Liver (tissue), 9 donors: ENCODE data around the gene CEP128. TPM values are rescaled to one million over a fixed set of nuclear protein-coding genes. Genes with fewer than 3 reads are reported as not detected.
"Not testable (repeated sequence)": the region's sequence is repeated elsewhere in the genome, so short reads cannot be mapped to it uniquely, and the experiment has no call there.

Source experiments
- DNase-seq: peaks from one replicate; pipeline ENCODE4 v3.0.0-alpha.2; 2017; ENCODE audit warnings: low spot score
- H3K27ac ChIP-seq, 2 donors: one replicate each; pipeline ENCODE4 v1.7.0; 2013; ENCODE audit warnings: inconsistent platforms in 2 of 2, low read length in 2 of 2, control low read depth in 1 of 2, low read depth in 1 of 2, mild to moderate bottlenecking in 1 of 2
- H3K27me3 ChIP-seq, 4 donors: one replicate each; pipeline versions ENCODE4 v1.6.1 to v1.7.0; 2013; ENCODE audit warnings: low read length in 3 of 4, inconsistent platforms in 1 of 4, mild to moderate bottlenecking in 1 of 4, moderate library complexity in 1 of 4; ENCODE audit not compliant: control insufficient read depth in 4 of 4, insufficient read depth in 4 of 4
- H3K36me3 ChIP-seq, 4 donors: one replicate each; pipeline versions ENCODE4 v1.6.1 to v1.7.0; 2013; ENCODE audit warnings: low read length in 3 of 4, mild to moderate bottlenecking in 3 of 4, low read depth in 1 of 4, moderate library complexity in 1 of 4; ENCODE audit not compliant: control insufficient read depth in 4 of 4, insufficient read depth in 3 of 4
- H3K4me1 ChIP-seq, 4 donors: one replicate each; pipeline versions ENCODE4 v1.6.1 to v1.7.0; 2013; ENCODE audit warnings: low read length in 3 of 4, mild to moderate bottlenecking in 3 of 4, moderate library complexity in 1 of 4; ENCODE audit not compliant: control insufficient read depth in 4 of 4, insufficient read depth in 4 of 4
- H3K4me3 ChIP-seq, 3 donors: one replicate each; pipeline versions ENCODE4 v1.6.1 to v1.7.0; 2013; ENCODE audit warnings: low read length in 3 of 3, control low read depth in 1 of 3, low read depth in 1 of 3, mild to moderate bottlenecking in 1 of 3
- H3K9ac ChIP-seq, 2 donors: one replicate each; pipeline ENCODE4 v1.7.0; 2013; ENCODE audit warnings: low read length in 2 of 2, mild to moderate bottlenecking in 2 of 2, moderate library complexity in 2 of 2, control low read depth in 1 of 2, low read depth in 1 of 2
- H3K9me3 ChIP-seq, 4 donors: one replicate each; pipeline versions ENCODE4 v1.6.1 to v1.7.0; 2013; ENCODE audit warnings: low read length in 3 of 4; ENCODE audit not compliant: control insufficient read depth in 4 of 4
- ATF3 ChIP-seq: IDR thresholded peaks from 2 replicates; pipeline ENCODE4 v1.6.1; 2016; ENCODE audit warnings: antibody characterized with exemption
- EGR1 ChIP-seq, 2 donors: IDR thresholded peaks; 2 replicates each; pipeline ENCODE4 v1.6.1; 2016 to 2018; ENCODE audit warnings: antibody characterized with exemption in 2 of 2, low read depth in 2 of 2
- FOXA1 ChIP-seq: IDR thresholded peaks from 2 replicates; pipeline ENCODE4 v1.6.1; 2016; ENCODE audit warnings: antibody characterized with exemption
- GABPA ChIP-seq, 2 donors: IDR thresholded peaks in 1 of 2; conservative IDR thresholded peaks in 1 of 2; 2 replicates each; pipeline ENCODE4 v1.6.1; 2016; ENCODE audit warnings: antibody characterized with exemption in 2 of 2, mild to moderate bottlenecking in 1 of 2, moderate library complexity in 1 of 2
- HNF4A ChIP-seq, 2 donors: conservative IDR thresholded peaks; 2 replicates each; pipeline ENCODE4 v1.6.1; 2016; ENCODE audit warnings: antibody characterized with exemption in 2 of 2, mild to moderate bottlenecking in 2 of 2
- HNF4G ChIP-seq: IDR thresholded peaks from 2 replicates; pipeline ENCODE4 v1.6.1; 2016; ENCODE audit warnings: antibody characterized with exemption
- JUND ChIP-seq, 2 donors: IDR thresholded peaks; 2 replicates each; pipeline ENCODE4 v1.6.1; 2016; ENCODE audit warnings: antibody characterized with exemption in 2 of 2
- MAX ChIP-seq: IDR thresholded peaks from 2 replicates; pipeline ENCODE4 v1.6.1; 2016; ENCODE audit warnings: antibody characterized with exemption
- NR2F2 ChIP-seq: IDR thresholded peaks from 2 replicates; pipeline ENCODE4 v1.6.1; 2016; ENCODE audit warnings: antibody characterized with exemption
- RAD21 ChIP-seq, 2 donors: IDR thresholded peaks; 2 replicates each; pipeline ENCODE4 v1.6.1; 2016; ENCODE audit warnings: antibody characterized with exemption in 2 of 2, mild to moderate bottlenecking in 2 of 2
- RXRA ChIP-seq, 2 donors: IDR thresholded peaks; 2 replicates each; pipeline ENCODE4 v1.6.1; 2017 to 2018; ENCODE audit warnings: antibody characterized with exemption in 2 of 2, mild to moderate bottlenecking in 1 of 2
- TAF1 ChIP-seq: conservative IDR thresholded peaks from 2 replicates; pipeline ENCODE4 v1.6.1; 2016; ENCODE audit warnings: antibody characterized with exemption, mild to moderate bottlenecking
- YY1 ChIP-seq: IDR thresholded peaks from 2 replicates; pipeline ENCODE4 v1.6.1; 2016; ENCODE audit warnings: antibody characterized with exemption, mild to moderate bottlenecking
- ZBTB33 ChIP-seq: IDR thresholded peaks from 2 replicates; pipeline ENCODE4 v1.6.1; 2016; ENCODE audit warnings: antibody characterized with exemption
- WGBS: extraction: QIAGEN DNeasy Blood & Tissue Kit; methylation state at CpG from one replicate; pipeline ENCODE4 v1.1.7; 2013; 5-methylcytosine and 5-hydroxymethylcytosine counted together
- polyA plus RNA-seq, 2 donors: library from polyadenylated mRNA; stranded (reverse) in 1 of 2; unstranded in 1 of 2; fragments of 200-250 nt in 1 of 2; fragments of >200 nt in 1 of 2; fragmentation: Nextera tagmentation in 1 of 2; extraction: Ambion mirVana in 1 of 2; gene quantifications; one replicate each; pipeline versions ENCODE4 v1.2.1 to v1.2.3, GENCODE V29; 2013 to 2015
- total RNA-seq, 2 donors: library from RNA; depleted of rRNA; stranded (reverse); fragments of >200 nt; gene quantifications; one replicate each; pipeline ENCODE4 v1.2.3, GENCODE V29; 2014
- TF ChIP-seq, protein P1 (sequence below): fragments of 150-350 bp; IDR thresholded peaks from 2 replicates; pipeline ENCODE4 v1.5.1; 2017; ENCODE audit warnings: improper control_type of control experiment, low read depth, low read length; ENCODE audit not compliant: missing input control
- donor health status: healthy.
- donor health status: healthy.
- donor health status: healthy.
- donor health status: healthy.
- donor health status: healthy.

Gene CEP128
- total and polyA plus RNA-seq, 4 donors = 0.27 to 3.8 (median 1.4) TPM

- TF ChIP-seq, protein P1, sequence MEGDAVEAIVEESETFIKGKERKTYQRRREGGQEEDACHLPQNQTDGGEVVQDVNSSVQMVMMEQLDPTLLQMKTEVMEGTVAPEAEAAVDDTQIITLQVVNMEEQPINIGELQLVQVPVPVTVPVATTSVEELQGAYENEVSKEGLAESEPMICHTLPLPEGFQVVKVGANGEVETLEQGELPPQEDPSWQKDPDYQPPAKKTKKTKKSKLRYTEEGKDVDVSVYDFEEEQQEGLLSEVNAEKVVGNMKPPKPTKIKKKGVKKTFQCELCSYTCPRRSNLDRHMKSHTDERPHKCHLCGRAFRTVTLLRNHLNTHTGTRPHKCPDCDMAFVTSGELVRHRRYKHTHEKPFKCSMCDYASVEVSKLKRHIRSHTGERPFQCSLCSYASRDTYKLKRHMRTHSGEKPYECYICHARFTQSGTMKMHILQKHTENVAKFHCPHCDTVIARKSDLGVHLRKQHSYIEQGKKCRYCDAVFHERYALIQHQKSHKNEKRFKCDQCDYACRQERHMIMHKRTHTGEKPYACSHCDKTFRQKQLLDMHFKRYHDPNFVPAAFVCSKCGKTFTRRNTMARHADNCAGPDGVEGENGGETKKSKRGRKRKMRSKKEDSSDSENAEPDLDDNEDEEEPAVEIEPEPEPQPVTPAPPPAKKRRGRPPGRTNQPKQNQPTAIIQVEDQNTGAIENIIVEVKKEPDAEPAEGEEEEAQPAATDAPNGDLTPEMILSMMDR = peak; percentile 80
- TF ChIP-seq YY1 (no peak), HNF4G (no peak), GABPA (IDR thresholded peaks at IDR 0.05 in 1 of 2, conservative IDR thresholded peaks at IDR 0.05 in 1 of 2) (no peak), NR2F2 (no peak), FOXA1 (no peak)
Observed at GRCh38 chr14:80954687-80955299, 13.3 kb upstream of the CEP128 start (continued).

GRCh38 chr14:80953211-80953610 lies 11.7 kb upstream of the CEP128 start:
- H3K4me3 ChIP-seq, H3K27me3 ChIP-seq, DNase-seq, H3K9me3 ChIP-seq, H3K9ac ChIP-seq, H3K27ac ChIP-seq, H3K36me3 ChIP-seq: not testable (repeated sequence)
- 82% methylated on average over 18 of the region's 18 CpGs for WGBS
- H3K4me1 ChIP-seq = peaks cover 0 to 15% (median 11%) of the 10 kb centered on the region in 4 donors

- H3K27me3 ChIP-seq = no peaks in the 10 kb centered on the region
Observed at GRCh38 chr14:80951491-80951890, 10.0 kb upstream of the CEP128 start.

More at GRCh38 chr14:80951491-80951890, 10.0 kb upstream of the CEP128 start:
- Histone ChIP-seq H3K4me1 (peaks cover 0 to 22% (median 15%) of the 10 kb centered on the region in 4 donors), H3K4me3 (no peak overlapping the region), H3K9me3 (no peaks in the 10 kb centered on the region), H3K36me3 (no peaks in the 10 kb centered on the region), H3K27ac (no peak overlapping the region), H3K9ac (no peak overlapping the region)
- DNase-seq = no peak
- no peak for TF ChIP-seq RAD21 (IDR thresholded peaks at IDR 0.05)
- TF ChIP-seq HNF4A (conservative IDR thresholded peaks at IDR 0.05) = no peak
- no peak for TF ChIP-seq ZBTB33
- no peak for TF ChIP-seq JUND (IDR thresholded peaks at IDR 0.05)
- TF ChIP-seq ATF3 = no peak
- TF ChIP-seq HNF4G = no peak
- no peak for TF ChIP-seq MAX
- TF ChIP-seq EGR1 (IDR thresholded peaks at IDR 0.05; ENCODE audit: low read depth in 2 of 2) = no peak
- no peak for TF ChIP-seq TAF1
- no peak for TF ChIP-seq RXRA (IDR thresholded peaks at IDR 0.05)
- WGBS = 91% methylated on average over 4 of the region's 4 CpGs
